DMS153 treated with DMSO at 0.1 percent for 48 hours (cell line): ENCODE measurements around the gene GUCY1A2.
"Not testable (repeated sequence)": the region's sequence is repeated elsewhere in the genome, so short reads cannot be mapped to it uniquely, and the experiment has no call there.

Experiments
- DNase-seq: peaks from one replicate; lab custom pipeline; 2025; ENCODE audit not compliant: unreplicated experiment; lab: John Stamatoyannopoulos, UW

The GUCY1A2 gene

DNA sequence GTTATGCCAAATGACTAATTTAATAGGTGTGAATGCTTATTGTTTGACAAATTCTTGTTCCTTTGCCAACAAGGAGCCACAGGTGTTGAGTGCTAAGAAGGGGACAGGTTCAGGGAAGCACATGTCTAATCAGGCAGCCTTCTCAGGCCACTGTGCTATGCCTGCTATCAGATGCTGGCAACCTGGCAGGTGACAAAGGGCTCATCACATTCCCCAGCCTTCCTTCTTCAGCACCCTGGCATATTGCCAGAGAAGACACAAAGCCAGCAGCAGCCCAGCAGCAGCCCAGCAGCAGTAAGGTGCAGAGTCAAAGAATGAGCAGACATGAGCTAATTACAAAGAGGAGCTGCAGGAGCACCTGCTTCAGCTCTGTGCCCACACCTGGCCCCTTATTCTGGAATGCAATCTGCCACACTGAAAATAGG, 68.2 kb downstream of the GUCY1A2 start:
- peak; percentile 10 for DNase-seq

GRCh38 chr11:106943089-106943488, 75.2 kb downstream of the GUCY1A2 start:
- DNase-seq: no peak

- DNase-seq: no peak
Observed at GRCh38 chr11:106939157-106939556, 79.1 kb downstream of the GUCY1A2 start.

GRCh38 chr11:106937111-106937510, 81.2 kb downstream of the GUCY1A2 start:
- DNase-seq: no peak

DNA sequence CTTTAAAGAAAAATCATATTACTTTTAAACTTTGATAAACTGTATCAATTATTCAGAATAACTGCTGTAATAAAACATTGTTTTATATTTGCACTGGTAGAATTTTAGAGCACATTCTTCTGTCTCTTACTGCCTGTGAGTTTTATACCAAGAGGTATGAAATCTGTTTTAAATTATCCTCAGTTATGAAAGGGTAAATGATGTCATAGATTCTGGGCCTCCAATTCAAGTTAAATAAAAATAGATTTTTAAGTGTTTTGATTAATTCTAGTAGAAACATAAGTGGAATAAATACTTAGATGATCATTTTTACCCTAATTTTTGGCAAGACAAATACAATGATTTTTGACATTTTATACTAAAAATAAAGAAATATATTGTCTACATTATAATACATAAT, 93.0 kb downstream of the GUCY1A2 start:
- no peak for DNase-seq

- no peak for DNase-seq
Observed at GRCh38 chr11:106920899-106921509, 97.3 kb downstream of the GUCY1A2 start.

- no peak for DNase-seq
Observed at GRCh38 chr11:106917973-106918372, 100.3 kb downstream of the GUCY1A2 start.

- no peak for DNase-seq
Observed at GRCh38 chr11:106914409-106914808, 103.9 kb downstream of the GUCY1A2 start.

- no peak for DNase-seq
Observed at GRCh38 chr11:106913141-106913540, 105.1 kb downstream of the GUCY1A2 start.

GRCh38 chr11:106904826-106905225, 113.5 kb downstream of the GUCY1A2 start:
- DNase-seq: no peak

GRCh38 chr11:106889718-106890117, 128.6 kb downstream of the GUCY1A2 start:
- DNase-seq: no peak

DNA sequence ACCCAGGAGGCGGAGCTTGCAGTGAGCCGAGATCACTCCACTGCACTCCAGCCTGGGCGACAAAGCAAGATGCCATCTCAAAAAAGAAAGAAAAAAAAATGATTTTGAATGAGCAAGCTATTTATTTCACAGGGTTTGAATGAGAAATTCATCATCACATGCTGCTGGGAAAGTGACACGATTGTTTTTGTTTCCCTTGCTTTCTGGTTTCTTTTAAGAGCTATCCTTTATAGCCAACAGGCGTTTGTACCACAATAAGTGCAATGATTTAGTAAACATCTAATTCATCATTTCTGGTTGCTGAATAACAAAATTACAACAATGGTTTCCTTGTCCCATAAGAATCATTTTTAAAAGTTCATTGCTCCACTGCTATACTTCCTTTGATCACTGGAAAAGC, 129.9 kb downstream of the GUCY1A2 start:
- no peak for DNase-seq

- not testable (repeated sequence) for DNase-seq
Observed at GRCh38 chr11:106883693-106884092, 134.6 kb downstream of the GUCY1A2 start.

- DNase-seq: no peak
Observed at GRCh38 chr11:106879832-106880546, 138.3 kb downstream of the GUCY1A2 start.

DNA sequence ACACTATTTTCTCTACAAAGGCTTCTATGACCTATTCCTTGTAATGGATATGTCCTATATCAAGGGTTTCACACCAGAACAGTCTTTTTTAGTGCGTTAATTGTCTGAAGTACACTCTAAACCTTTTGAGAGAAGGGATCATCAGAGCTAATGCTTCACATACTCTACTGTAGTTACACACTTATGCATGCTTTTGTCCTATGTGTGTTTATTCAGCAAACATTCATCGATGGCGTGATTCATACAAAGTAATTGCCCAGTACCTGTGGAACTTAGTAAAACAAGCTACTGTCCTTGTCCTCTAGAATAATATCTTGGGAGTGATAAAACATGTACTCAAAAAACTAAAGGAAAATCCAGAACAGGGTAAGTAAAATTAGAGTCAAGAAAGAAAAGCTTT, 139.2 kb downstream of the GUCY1A2 start:
- no peak for DNase-seq

GRCh38 chr11:106875013-106875412, 143.3 kb downstream of the GUCY1A2 start:
- DNase-seq: no peak

- no peak for DNase-seq
Observed at GRCh38 chr11:106872246-106872645, 146.0 kb downstream of the GUCY1A2 start.

- DNase-seq: no peak
Observed at GRCh38 chr11:106858200-106858599, 160.1 kb downstream of the GUCY1A2 start.

- DNase-seq: no peak
Observed at GRCh38 chr11:106856566-106856965, 161.7 kb downstream of the GUCY1A2 start.

DNA sequence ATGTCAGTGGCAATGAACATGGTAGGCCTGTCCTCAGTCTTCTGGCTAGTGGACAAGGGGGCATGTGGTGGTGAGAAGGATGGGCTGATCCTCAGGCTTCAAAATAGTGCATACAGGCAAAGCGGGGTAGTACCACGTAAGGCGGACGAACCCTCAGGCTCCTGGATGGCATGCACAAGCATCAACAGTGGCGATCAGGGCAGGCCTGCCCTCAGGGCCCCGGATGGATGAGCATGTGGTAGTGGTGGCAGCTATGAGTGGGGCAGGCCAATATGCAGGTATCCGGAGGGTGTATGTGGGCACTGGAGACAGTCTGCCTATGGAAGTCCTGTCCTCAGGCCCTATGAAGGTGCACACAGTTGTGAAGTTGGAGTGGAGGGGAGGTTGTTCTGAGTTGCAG, 163.8 kb downstream of the GUCY1A2 start:
- no peak for DNase-seq

DNA sequence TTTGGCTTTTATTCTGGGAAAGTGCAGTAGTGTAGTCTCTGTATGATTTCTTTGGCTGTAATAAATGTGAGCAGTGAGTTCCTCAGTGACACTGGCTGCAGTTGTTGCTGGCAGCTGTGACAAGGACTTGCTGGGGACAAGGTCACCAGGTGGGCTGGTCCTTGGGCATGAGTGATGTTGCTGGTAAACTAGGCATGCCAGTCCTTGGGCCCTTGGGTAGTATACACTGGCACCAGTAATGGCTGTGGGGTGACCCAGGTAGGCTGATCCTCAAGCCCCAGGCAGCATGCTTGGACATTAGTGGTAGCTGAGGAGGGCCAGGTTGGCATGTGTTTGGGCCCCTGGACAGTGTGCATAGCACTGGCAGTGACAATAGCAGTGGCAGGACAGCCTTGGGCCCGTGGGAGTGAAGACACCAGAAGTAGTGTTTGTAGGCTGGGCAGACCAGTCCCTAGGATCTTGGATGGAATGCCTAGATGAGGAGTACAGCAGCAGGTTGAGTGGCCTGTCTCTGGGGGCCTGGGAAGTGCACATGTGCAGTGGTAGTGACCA, 164.3 kb downstream of the GUCY1A2 start:
- no peak for DNase-seq

DNA sequence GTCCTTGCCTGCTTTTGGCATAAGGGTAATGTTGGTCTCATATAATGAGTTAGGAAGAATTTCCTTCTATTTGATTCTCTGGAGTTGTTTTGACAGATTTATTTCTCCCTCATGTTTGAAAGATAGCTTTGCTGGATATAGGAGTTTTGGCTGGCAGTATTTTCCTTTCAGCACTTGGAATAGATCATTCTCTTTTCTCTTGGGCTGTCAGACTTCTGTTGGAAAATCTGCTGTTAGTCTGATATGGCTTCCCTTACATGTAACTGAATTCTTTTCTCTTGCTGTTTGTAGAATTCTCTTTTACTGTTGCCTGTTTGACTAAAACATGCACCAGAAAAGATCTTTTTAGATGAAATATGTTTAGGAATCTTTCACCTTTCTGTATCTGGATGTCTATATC, 165.5 kb downstream of the GUCY1A2 start:
- DNase-seq: no peak
